ENCODE results near the gene KATNB1. TPM values are rescaled to one million over a fixed set of nuclear protein-coding genes. Genes with fewer than 3 reads are reported as not detected.

KATNB1 gene
- total RNA-seq, 1 experiment from 2014 or later: 32.2 TPM

DNA sequence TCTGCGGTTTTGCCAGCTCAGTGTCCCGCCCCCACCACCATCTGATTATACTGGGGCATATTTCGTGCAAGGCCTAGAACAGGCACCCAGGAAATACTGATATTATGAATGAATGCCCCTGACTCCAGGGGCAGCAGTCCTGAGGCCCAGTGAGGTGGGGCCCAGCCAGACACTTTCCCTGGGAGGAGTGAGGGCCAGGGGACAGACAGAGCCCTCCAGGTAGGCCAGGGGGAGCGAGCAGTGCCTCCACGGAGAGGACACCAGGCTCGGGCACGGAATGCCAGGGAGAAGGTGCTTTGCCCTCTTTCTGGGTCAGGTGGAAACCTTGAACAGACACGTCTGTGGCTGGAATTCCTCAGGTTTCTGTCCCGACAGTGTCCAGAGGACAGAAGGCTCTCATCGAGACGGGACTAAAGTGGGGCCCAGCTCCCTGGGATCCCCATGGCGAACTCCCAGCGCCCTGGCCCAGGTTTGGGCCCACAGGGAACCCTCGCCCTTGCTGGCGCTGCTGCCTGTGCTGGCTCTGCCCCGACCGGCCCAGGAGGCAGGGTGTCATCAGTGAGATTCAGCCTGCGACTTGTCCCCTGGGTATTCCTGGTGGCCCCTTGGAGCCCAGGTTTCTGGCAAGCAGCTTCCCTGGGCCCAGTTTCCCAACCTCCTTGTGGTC lies 4.3 kb downstream of the KATNB1 start:
- Histone ChIP-seq H3K79me2 (ENCODE audit: insufficient read depth, low read length) (peaks cover 5% of the 10 kb centered on the region; the same call in 1 of the 2 replicates), H3K9me2 (ENCODE audit: insufficient read depth) (no peaks in the 10 kb centered on the region), H3K4me3 (replicated peaks in 1 of 2; ENCODE audit: low read depth in 1 of 2, low read length in 2 of 2) (no peak overlapping the region), H3K4me2 (ENCODE audit: low read length) (no peak overlapping the region), H3K27ac (ENCODE audit: low read depth, low read length) (no peak overlapping the region), H3K36me3 (ENCODE audit: control insufficient read depth in 1 of 2, insufficient read depth in 2 of 2, low read length in 2 of 2) (no peaks in the 10 kb centered on the region), H3K27me3 (ENCODE audit: insufficient read depth, low read length) (no peaks in the 10 kb centered on the region), H3K9ac (ENCODE audit: low read length) (no peak overlapping the region), H4K20me1 (ENCODE audit: insufficient read depth) (no peaks in the 10 kb centered on the region), H2AFZ (ENCODE audit: low read depth, low read length, poor library complexity, severe bottlenecking) (no peak overlapping the region), H3K4me1 (ENCODE audit: control insufficient read depth in 1 of 2, insufficient read depth in 2 of 2, low read length in 2 of 2) (peaks cover 8 to 16% of the 10 kb centered on the region in 2 experiments), H3K9me3 (ENCODE audit: control insufficient read depth in 1 of 2, insufficient read depth in 1 of 2, low read depth in 1 of 2, low read length in 2 of 2) (no peaks in the 10 kb centered on the region)
- intact Hi-C loops (cut with micrococcal nuclease): loop anchor here (5.0 kb wide), 1 partner anchor 148 kb away; no protein-coding TSS in a partner anchor
- DNase-seq (ENCODE audit: low read depth, low spot score) (no peak), ATAC-seq (no peak)
- TF ChIP-seq, protein P1, sequence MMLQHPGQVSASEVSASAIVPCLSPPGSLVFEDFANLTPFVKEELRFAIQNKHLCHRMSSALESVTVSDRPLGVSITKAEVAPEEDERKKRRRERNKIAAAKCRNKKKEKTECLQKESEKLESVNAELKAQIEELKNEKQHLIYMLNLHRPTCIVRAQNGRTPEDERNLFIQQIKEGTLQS (IDR thresholded peaks at IDR 0.05): no peak
- TF ChIP-seq EGR1 (IDR thresholded peaks at IDR 0.05; ENCODE audit: low read depth) (no peak), ZNF274 (IDR thresholded peaks at IDR 0.05; ENCODE audit: low read depth, low read length) (no peak), POLR2AphosphoS5 (IDR thresholded peaks at IDR 0.05; ENCODE audit: low read depth, low read length) (no peak), TCF7L2 (IDR thresholded peaks at IDR 0.05; ENCODE audit: borderline replicate concordance, extremely low read depth, insufficient read depth, insufficient read length) (no peak), SRF (IDR thresholded peaks at IDR 0.05; ENCODE audit: low read depth) (no peak), JUND (IDR thresholded peaks at IDR 0.05) (no peak), YY1 (IDR thresholded peaks at IDR 0.05; ENCODE audit: extremely low read depth, insufficient replicate concordance, low read depth, low read length) (no peak), ELF1 (IDR thresholded peaks at IDR 0.05; ENCODE audit: borderline replicate concordance, low read depth) (no peak)
- TF ChIP-seq, protein P2, sequence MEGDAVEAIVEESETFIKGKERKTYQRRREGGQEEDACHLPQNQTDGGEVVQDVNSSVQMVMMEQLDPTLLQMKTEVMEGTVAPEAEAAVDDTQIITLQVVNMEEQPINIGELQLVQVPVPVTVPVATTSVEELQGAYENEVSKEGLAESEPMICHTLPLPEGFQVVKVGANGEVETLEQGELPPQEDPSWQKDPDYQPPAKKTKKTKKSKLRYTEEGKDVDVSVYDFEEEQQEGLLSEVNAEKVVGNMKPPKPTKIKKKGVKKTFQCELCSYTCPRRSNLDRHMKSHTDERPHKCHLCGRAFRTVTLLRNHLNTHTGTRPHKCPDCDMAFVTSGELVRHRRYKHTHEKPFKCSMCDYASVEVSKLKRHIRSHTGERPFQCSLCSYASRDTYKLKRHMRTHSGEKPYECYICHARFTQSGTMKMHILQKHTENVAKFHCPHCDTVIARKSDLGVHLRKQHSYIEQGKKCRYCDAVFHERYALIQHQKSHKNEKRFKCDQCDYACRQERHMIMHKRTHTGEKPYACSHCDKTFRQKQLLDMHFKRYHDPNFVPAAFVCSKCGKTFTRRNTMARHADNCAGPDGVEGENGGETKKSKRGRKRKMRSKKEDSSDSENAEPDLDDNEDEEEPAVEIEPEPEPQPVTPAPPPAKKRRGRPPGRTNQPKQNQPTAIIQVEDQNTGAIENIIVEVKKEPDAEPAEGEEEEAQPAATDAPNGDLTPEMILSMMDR (IDR thresholded peaks at IDR 0.05 in 2 of 3, conservative IDR thresholded peaks at IDR 0.05 in 1 of 3; ENCODE audit: borderline replicate concordance in 1 of 3, insufficient read depth in 1 of 3, low read depth in 2 of 3, low read length in 2 of 3): no peak
- ChIA-PET CTCF (no interaction called here), POLR2A (no interaction called here), RAD21 (ENCODE audit: low non-redundant PET in 1 of 2, low total read pairs in 2 of 2, uncharacterized antibody in 2 of 2, unreplicated experiment in 2 of 2) (no interaction called here)
- no TSS peak for BruUV-seq (replicated peaks)
